ENCODE data around the gene OTULINL.

The OTULINL gene

GRCh38 chr5:14600846-14601245, 19.3 kb downstream of the OTULINL start:
- DNase-seq (ENCODE audit: extremely low read depth, low read depth), result no peak
- TF ChIP-seq CTCF (IDR thresholded peaks at IDR 0.05; ENCODE audit: low read depth, low read length), result no peak

- DNase-seq (ENCODE audit: extremely low read depth, low read depth), result no peak
- no peak for TF ChIP-seq CTCF (IDR thresholded peaks at IDR 0.05; ENCODE audit: low read depth, low read length)
These were observed 21.5 kb downstream of the OTULINL start for GRCh38 chr5:14603141-14603540.

- DNase-seq (ENCODE audit: extremely low read depth, low read depth), result no peak
- TF ChIP-seq CTCF (IDR thresholded peaks at IDR 0.05; ENCODE audit: low read depth, low read length), result no peak
These were observed 25.5 kb downstream of the OTULINL start for GRCh38 chr5:14607104-14607503.

- no peak for TF ChIP-seq CTCF (IDR thresholded peaks at IDR 0.05; ENCODE audit: low read depth, low read length)
- DNase-seq (ENCODE audit: extremely low read depth, low read depth), result no peak
These were observed 26.6 kb downstream of the OTULINL start for GRCh38 chr5:14608169-14608568.

DNA sequence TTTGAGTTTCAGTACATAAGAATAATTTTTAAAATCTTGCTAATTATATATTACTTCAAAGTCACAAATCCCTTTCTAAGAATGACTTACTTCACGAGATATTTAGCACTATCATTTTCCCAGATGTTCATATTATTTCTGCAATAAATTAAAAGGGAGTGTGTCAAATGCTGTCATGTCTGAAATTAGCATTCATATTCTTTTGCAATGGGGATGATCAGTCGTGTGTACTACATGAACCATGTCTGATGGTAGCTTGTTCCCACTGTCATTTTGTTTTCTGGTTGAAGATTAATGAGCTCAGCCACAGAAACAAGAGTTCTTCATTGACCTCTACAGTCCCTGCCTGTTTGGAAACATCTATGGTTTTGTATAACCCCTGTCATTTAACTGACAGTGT, 30.1 kb downstream of the OTULINL start:
- no peak for TF ChIP-seq CTCF (IDR thresholded peaks at IDR 0.05; ENCODE audit: low read depth, low read length)
- DNase-seq (ENCODE audit: extremely low read depth, low read depth), result no peak

- no peak for TF ChIP-seq CTCF (IDR thresholded peaks at IDR 0.05; ENCODE audit: low read depth, low read length)
- no peak for DNase-seq (ENCODE audit: extremely low read depth, low read depth)
These were observed 32.9 kb downstream of the OTULINL start for GRCh38 chr5:14614490-14614889.

DNA sequence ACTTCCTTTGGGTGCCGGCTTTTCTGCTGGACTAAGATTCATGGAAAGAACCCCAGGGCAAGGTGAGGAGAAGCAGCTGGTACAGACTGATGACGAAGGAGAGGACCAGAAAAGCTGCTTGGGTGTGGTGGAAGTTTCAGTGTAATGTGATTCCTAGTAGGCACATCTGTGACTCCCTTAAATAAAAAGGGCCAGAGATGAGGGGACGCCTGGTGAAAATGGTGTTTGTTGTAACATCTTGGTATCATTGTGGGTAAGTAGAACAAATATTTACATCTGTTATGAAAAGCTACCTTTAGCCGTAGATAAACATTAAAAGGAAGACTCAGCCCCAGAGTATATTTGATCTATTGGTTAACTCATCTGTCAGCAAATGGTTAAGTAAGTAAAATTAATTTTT, 33.8 kb downstream of the OTULINL start:
- no peak for DNase-seq (ENCODE audit: extremely low read depth, low read depth)
- no peak for TF ChIP-seq CTCF (IDR thresholded peaks at IDR 0.05; ENCODE audit: low read depth, low read length)
